IMR-90 (cell line): ENCODE results near the gene HTR3C. TPM values are rescaled to one million over a fixed set of nuclear protein-coding genes. Genes with fewer than 3 reads are reported as not detected.

Experiments
- ATAC-seq: fragments of 200-7000 bp; cut with Tn5 transposase; 2 replicates; pipeline ENCODE4 v1.9.1; 2020; ENCODE audit warnings: low read depth, mild to moderate bottlenecking, moderate library complexity
- BruUV-seq: library from RNA; stranded (reverse); fragments of 400-500 nt; replicated peaks from 2 replicates; lab custom pipeline; 2021; lab: Mats Ljungman, UMichigan
- CTCF ChIA-PET: fragments of 300-600 bp; formaldehyde crosslinking; extraction: SDS; loops from one replicate; lab custom pipeline; 2021; ENCODE audit warnings: antibody characterized with exemption; lab: Yijun Ruan, JAX
- POLR2A ChIA-PET: fragments of 300-600 bp; sonication (Branson Sonifier 250); formaldehyde crosslinking; loops from one replicate; lab custom pipeline; 2022; ENCODE audit warnings: antibody characterized with exemption; ENCODE audit not compliant: unreplicated experiment; lab: Charles Lee
- DNase-seq: peaks from one replicate; pipeline ENCODE4 v3.0.0; 2013
- H2AFZ ChIP-seq: replicated peaks from 2 replicates; pipeline ENCODE3; 2013; ENCODE audit warnings: low read length, mild to moderate bottlenecking; ENCODE audit not compliant: poor library complexity
- H2AK5ac ChIP-seq: 2 replicates; pipeline ENCODE4 v1.6.1; 2013; ENCODE audit warnings: low read depth, low read length, inconsistent platforms
- H2AK9ac ChIP-seq: replicated peaks from 2 replicates; pipeline ENCODE3; 2013; ENCODE audit warnings: mild to moderate bottlenecking, low read depth, low read length, moderate library complexity; ENCODE audit not compliant: poor library complexity
- H2BK120ac ChIP-seq: 2 replicates; pipeline ENCODE4 v1.6.1; 2013; ENCODE audit warnings: low read depth, low read length, inconsistent platforms
- H2BK15ac ChIP-seq: 3 replicates; pipeline ENCODE4 v1.6.1; 2013; ENCODE audit warnings: low read depth, low read length, inconsistent platforms
- H2BK20ac ChIP-seq: 2 replicates; pipeline ENCODE4 v1.6.1; 2013; ENCODE audit warnings: low read depth, mild to moderate bottlenecking, inconsistent platforms, low read length, moderate library complexity
- H2BK5ac ChIP-seq: 2 replicates; pipeline ENCODE4 v1.6.1; 2013; ENCODE audit warnings: mild to moderate bottlenecking, low read depth, low read length, inconsistent platforms; ENCODE audit not compliant: poor library complexity, severe bottlenecking
- H3K14ac ChIP-seq: replicated peaks from 2 replicates; pipeline ENCODE4 v1.6.1; 2013; ENCODE audit warnings: low read depth, low read length, inconsistent platforms
- H3K18ac ChIP-seq: 2 replicates; pipeline ENCODE4 v1.6.1; 2013; ENCODE audit warnings: low read depth, low read length, control low read depth
- H3K23ac ChIP-seq: 2 replicates; pipeline ENCODE4 v1.6.1; 2013; ENCODE audit warnings: low read depth, low read length, inconsistent platforms
- H3K27ac ChIP-seq: 2 replicates; pipeline ENCODE4 v1.5.1; 2013; ENCODE audit warnings: mild to moderate bottlenecking, control low read depth, low read length; ENCODE audit not compliant: insufficient read depth
- H3K27me3 ChIP-seq: 2 replicates; pipeline ENCODE4 v1.6.1; 2013; ENCODE audit warnings: low read length; ENCODE audit not compliant: control insufficient read depth, insufficient read depth
- H3K36me3 ChIP-seq: 2 replicates; pipeline ENCODE4 v1.6.1; 2013; ENCODE audit warnings: low read length, mixed read lengths; ENCODE audit not compliant: control insufficient read depth, insufficient read depth
- H3K4ac ChIP-seq: 2 replicates; pipeline ENCODE4 v1.6.1; 2013; ENCODE audit warnings: low read depth, low read length, inconsistent platforms
- H3K4me1 ChIP-seq: 2 replicates; pipeline ENCODE4 v1.6.1; 2013; ENCODE audit warnings: low read length, mixed read lengths; ENCODE audit not compliant: control insufficient read depth, insufficient read depth
- H3K4me2 ChIP-seq: 2 replicates; pipeline ENCODE4 v1.6.1; 2013; ENCODE audit warnings: low read depth, mild to moderate bottlenecking, control low read depth, low read length, moderate library complexity
- H3K4me3 ChIP-seq: 2 replicates; pipeline ENCODE4 v1.5.1; 2013; ENCODE audit warnings: low read depth, mild to moderate bottlenecking, control low read depth, low read length, moderate library complexity; ENCODE audit not compliant: insufficient read depth
- H3K56ac ChIP-seq: 2 replicates; pipeline ENCODE4 v1.6.1; 2013; ENCODE audit warnings: low read length, inconsistent platforms; ENCODE audit not compliant: insufficient read depth; ENCODE audit errors: extremely low read depth
- H3K79me1 ChIP-seq, 2 experiments: 2 replicates each; pipeline ENCODE4 v1.6.1; 2013; ENCODE audit warnings: low read length in 2 of 2, inconsistent platforms in 1 of 2, low read depth in 1 of 2
- H3K9ac ChIP-seq: 2 replicates; pipeline ENCODE4 v1.6.1; 2013; ENCODE audit warnings: low read depth, low read length, control low read depth
- H3K9me1 ChIP-seq: 2 replicates; pipeline ENCODE4 v1.6.1; 2013; ENCODE audit warnings: low read length, inconsistent platforms; ENCODE audit not compliant: insufficient read depth
- H3K9me3 ChIP-seq: 2 replicates; pipeline ENCODE4 v1.6.1; 2013; ENCODE audit warnings: low read length; ENCODE audit not compliant: control insufficient read depth, insufficient read depth
- H4K20me1 ChIP-seq: 2 replicates; pipeline ENCODE4 v1.6.1; 2013; ENCODE audit warnings: low read length, inconsistent platforms; ENCODE audit not compliant: insufficient read depth
- H4K5ac ChIP-seq: 2 replicates; pipeline ENCODE4 v1.6.1; 2013; ENCODE audit warnings: mild to moderate bottlenecking, low read depth, low read length, control low read depth
- H4K8ac ChIP-seq, 2 experiments: 2 replicates each; pipeline ENCODE4 v1.6.1; 2013; ENCODE audit warnings: low read depth in 2 of 2, low read length in 2 of 2, control low read depth in 1 of 2, inconsistent platforms in 1 of 2
- H4K91ac ChIP-seq: 2 replicates; pipeline ENCODE4 v1.6.1; 2013; ENCODE audit warnings: low read depth, low read length, inconsistent platforms; ENCODE audit not compliant: insufficient read depth
- BHLHE40 ChIP-seq: fragments of 150-350 bp; IDR thresholded peaks from 2 replicates; pipeline ENCODE4 v1.6.1; 2016; ENCODE audit warnings: mild to moderate bottlenecking, low read depth, low read length
- CHD1 ChIP-seq: IDR thresholded peaks from 2 replicates; pipeline ENCODE4 v1.6.1; 2012; ENCODE audit warnings: low read depth, low read length, improper control_type of control experiment
- FOS ChIP-seq: fragments of 150-350 bp; IDR thresholded peaks from 2 replicates; pipeline ENCODE4 v1.6.1; 2016; ENCODE audit warnings: low read depth, low read length
- MAFK ChIP-seq: IDR thresholded peaks from 2 replicates; pipeline ENCODE4 v1.6.1; 2012; ENCODE audit warnings: low read depth, low read length, improper control_type of control experiment
- MAZ ChIP-seq: IDR thresholded peaks from 2 replicates; pipeline ENCODE4 v1.6.1; 2012; ENCODE audit warnings: low read depth, mild to moderate bottlenecking, low read length, improper control_type of control experiment, moderate library complexity, borderline replicate concordance
- MXI1 ChIP-seq: IDR thresholded peaks from 2 replicates; pipeline ENCODE4 v1.6.1; 2012; ENCODE audit warnings: low read depth, mild to moderate bottlenecking, low read length, moderate library complexity, borderline replicate concordance
- POLR2A ChIP-seq: IDR thresholded peaks from 2 replicates; pipeline ENCODE4 v1.6.1; 2012; ENCODE audit warnings: mild to moderate bottlenecking, low read depth, low read length
- RAD21 ChIP-seq: IDR thresholded peaks from 2 replicates; pipeline ENCODE4 v1.6.1; 2012; ENCODE audit warnings: low read length, improper control_type of control experiment
- RCOR1 ChIP-seq: IDR thresholded peaks from 2 replicates; pipeline ENCODE4 v1.6.1; 2012; ENCODE audit warnings: mild to moderate bottlenecking, low read length, improper control_type of control experiment; ENCODE audit not compliant: insufficient replicate concordance
- RFX5 ChIP-seq: IDR thresholded peaks from 2 replicates; pipeline ENCODE4 v1.8.0; 2012; ENCODE audit warnings: low read depth, mild to moderate bottlenecking, low read length, moderate library complexity
- SMC3 ChIP-seq: fragments of 150-350 bp; IDR thresholded peaks from 2 replicates; pipeline ENCODE4 v1.6.1; 2016; ENCODE audit warnings: low read depth, mild to moderate bottlenecking, antibody characterized with exemption, low read length, moderate library complexity
- WGBS, 2 experiments: methylation state at CpG; one replicate each; pipeline versions ENCODE4 v1.1.5 to v1.1.7; 2013; ENCODE audit warnings: missing lambda C conversion rate in 2 of 2; ENCODE audit not compliant: insufficient read length in 1 of 2; ENCODE audit errors: extremely low coverage in 2 of 2; 5-methylcytosine and 5-hydroxymethylcytosine counted together
- dilution Hi-C: fragments of 300-500 bp; cut with HindIII; formaldehyde crosslinking; loops from one replicate; pipeline ENCODE4 v1.14.3; 2018; ENCODE audit warnings: low sequenced_read_pairs; ENCODE audit not compliant: unreplicated experiment
- in situ Hi-C: fragments of 300-500 bp; cut with MboI; formaldehyde crosslinking; loops from 3 replicates; pipeline ENCODE4 v1.14.3; 2019; ENCODE audit warnings: low sequenced_read_pairs, inconsistent platforms, mixed read lengths
- intact Hi-C: fragments of 100-400 bp; cut with micrococcal nuclease; formaldehyde crosslinking; loops from 2 replicates; pipeline ENCODE4 v1.10.0; 2022
- polyA plus RNA-seq, 3 experiments: library from polyadenylated mRNA; depleted of rRNA; stranded (reverse); fragments of >200 nt; gene quantifications; 2 replicates each; pipeline ENCODE4 v1.2.3, GENCODE V29; 2012; ENCODE audit warnings: low replicate concordance in 1 of 3
- total RNA-seq: library from RNA; depleted of rRNA; stranded (reverse); fragments of >200 nt; gene quantifications from 2 replicates; pipeline ENCODE4 v1.2.3, GENCODE V29; 2012
- TF ChIP-seq, protein P1 (sequence below): conservative IDR thresholded peaks from 2 replicates; pipeline ENCODE4 v1.5.1; 2012; ENCODE audit warnings: mild to moderate bottlenecking, low read depth, low read length, improper control_type of control experiment
- TF ChIP-seq, protein P2 (sequence below): fragments of 150-350 bp; IDR thresholded peaks from 2 replicates; pipeline ENCODE4 v1.6.1; 2016; ENCODE audit warnings: low read depth, mild to moderate bottlenecking, low read length, moderate library complexity, borderline replicate concordance
- TF ChIP-seq, protein P3 (sequence below): fragments of 150-350 bp; IDR thresholded peaks from 2 replicates; pipeline ENCODE4 v1.6.1; 2017; ENCODE audit warnings: mild to moderate bottlenecking, antibody characterized with exemption, low read length, low read depth

The HTR3C gene
- total and polyA plus RNA-seq, 2 of the 4 experiments (the other 2 are of a cell fraction), result not detected

DNA sequence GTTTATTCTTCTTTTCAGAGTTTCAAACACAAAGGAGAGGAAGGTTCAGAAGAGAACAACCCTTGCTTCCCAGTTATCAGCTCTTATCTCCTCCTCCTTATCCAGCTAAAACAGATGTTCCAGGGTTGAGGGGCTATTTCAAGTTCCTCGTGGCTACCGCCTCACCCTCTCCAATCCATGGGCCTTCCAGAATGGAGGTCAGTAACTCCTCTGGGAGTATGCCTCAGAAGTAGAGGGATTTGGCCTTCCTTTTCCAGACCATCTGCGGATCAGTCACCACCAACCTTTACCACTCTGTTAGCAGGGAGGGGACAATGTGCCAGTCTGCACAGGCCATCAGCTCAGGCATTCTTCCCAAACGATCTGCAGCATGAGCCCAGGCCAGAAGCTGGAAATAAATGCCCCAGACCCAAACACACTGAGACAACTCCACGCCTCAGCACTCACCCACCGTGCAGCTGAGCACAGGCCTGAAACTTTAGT lies 14.8 kb downstream of the HTR3C start:
- Histone ChIP-seq H2AK9ac (no peak overlapping the region), H3K27ac (no peak overlapping the region), H3K36me3 (no peaks in the 10 kb centered on the region), H3K14ac (no peak overlapping the region; the same call in 1 of the 2 replicates), H3K4ac (no peak overlapping the region), H3K4me3 (no peak overlapping the region), H3K9me3 (no peaks in the 10 kb centered on the region), H3K4me1 (no peaks in the 10 kb centered on the region), H4K8ac (no peak overlapping the region), H3K18ac (no peak overlapping the region), H2BK15ac (no peak overlapping the region), H3K56ac (no peak overlapping the region), H3K23ac (no peak overlapping the region), H4K5ac (no peak overlapping the region), H3K79me1 (no peaks in the 10 kb centered on the region), H2BK5ac (no peak overlapping the region), H2BK120ac (no peak overlapping the region), H3K9me1 (no peaks in the 10 kb centered on the region; the same call in 1 of the 2 replicates), H3K9ac (no peak overlapping the region), H2AFZ (peak overlapping the region; percentile 65), H4K91ac (no peak overlapping the region), H2BK20ac (no peak overlapping the region), H4K20me1 (no peaks in the 10 kb centered on the region), H3K4me2 (no peak overlapping the region), H3K27me3 (peaks cover 4% of the 10 kb centered on the region), H2AK5ac (no peak overlapping the region; the same call in 1 of the 2 replicates)
- CTCF ChIA-PET, result no interaction called here
- 25% methylated on average over 1 of the region's 6 CpGs; no CpG with 5 or more reads in 1 of the 2 experiments for WGBS, 2 experiments
- DNase-seq (no peak), ATAC-seq (no peak)
- dilution Hi-C loops, result no loop called here
- intact Hi-C loops, result no loop called here
- POLR2A ChIA-PET, result no interaction called here
- no TSS peak for BruUV-seq
- no peak for TF ChIP-seq FOS
- TF ChIP-seq, protein P1, sequence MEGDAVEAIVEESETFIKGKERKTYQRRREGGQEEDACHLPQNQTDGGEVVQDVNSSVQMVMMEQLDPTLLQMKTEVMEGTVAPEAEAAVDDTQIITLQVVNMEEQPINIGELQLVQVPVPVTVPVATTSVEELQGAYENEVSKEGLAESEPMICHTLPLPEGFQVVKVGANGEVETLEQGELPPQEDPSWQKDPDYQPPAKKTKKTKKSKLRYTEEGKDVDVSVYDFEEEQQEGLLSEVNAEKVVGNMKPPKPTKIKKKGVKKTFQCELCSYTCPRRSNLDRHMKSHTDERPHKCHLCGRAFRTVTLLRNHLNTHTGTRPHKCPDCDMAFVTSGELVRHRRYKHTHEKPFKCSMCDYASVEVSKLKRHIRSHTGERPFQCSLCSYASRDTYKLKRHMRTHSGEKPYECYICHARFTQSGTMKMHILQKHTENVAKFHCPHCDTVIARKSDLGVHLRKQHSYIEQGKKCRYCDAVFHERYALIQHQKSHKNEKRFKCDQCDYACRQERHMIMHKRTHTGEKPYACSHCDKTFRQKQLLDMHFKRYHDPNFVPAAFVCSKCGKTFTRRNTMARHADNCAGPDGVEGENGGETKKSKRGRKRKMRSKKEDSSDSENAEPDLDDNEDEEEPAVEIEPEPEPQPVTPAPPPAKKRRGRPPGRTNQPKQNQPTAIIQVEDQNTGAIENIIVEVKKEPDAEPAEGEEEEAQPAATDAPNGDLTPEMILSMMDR, result no peak
- TF ChIP-seq RAD21, result no peak
- no peak for TF ChIP-seq POLR2A
- no peak for TF ChIP-seq MAFK
- TF ChIP-seq BHLHE40, result no peak
- TF ChIP-seq RCOR1, result no peak
- no peak for TF ChIP-seq MAZ
- TF ChIP-seq CHD1, result no peak
- TF ChIP-seq SMC3, result no peak
- TF ChIP-seq, protein P2, sequence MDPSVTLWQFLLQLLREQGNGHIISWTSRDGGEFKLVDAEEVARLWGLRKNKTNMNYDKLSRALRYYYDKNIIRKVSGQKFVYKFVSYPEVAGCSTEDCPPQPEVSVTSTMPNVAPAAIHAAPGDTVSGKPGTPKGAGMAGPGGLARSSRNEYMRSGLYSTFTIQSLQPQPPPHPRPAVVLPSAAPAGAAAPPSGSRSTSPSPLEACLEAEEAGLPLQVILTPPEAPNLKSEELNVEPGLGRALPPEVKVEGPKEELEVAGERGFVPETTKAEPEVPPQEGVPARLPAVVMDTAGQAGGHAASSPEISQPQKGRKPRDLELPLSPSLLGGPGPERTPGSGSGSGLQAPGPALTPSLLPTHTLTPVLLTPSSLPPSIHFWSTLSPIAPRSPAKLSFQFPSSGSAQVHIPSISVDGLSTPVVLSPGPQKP, result no peak
- TF ChIP-seq, protein P3, sequence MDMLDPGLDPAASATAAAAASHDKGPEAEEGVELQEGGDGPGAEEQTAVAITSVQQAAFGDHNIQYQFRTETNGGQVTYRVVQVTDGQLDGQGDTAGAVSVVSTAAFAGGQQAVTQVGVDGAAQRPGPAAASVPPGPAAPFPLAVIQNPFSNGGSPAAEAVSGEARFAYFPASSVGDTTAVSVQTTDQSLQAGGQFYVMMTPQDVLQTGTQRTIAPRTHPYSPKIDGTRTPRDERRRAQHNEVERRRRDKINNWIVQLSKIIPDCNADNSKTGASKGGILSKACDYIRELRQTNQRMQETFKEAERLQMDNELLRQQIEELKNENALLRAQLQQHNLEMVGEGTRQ, result no peak
- TF ChIP-seq RFX5, result no peak
- TF ChIP-seq MXI1, result no peak
- in situ Hi-C loops, result no loop called here
